Measurements from ENCODE around the gene RTN4RL1. TPM values are rescaled to one million over a fixed set of nuclear protein-coding genes. Genes with fewer than 3 reads are reported as not detected.

RTN4RL1 gene
- total RNA-seq, 6 experiments from 2014 or later = 0.54 to 2.6 (median 1.4) TPM

DNA sequence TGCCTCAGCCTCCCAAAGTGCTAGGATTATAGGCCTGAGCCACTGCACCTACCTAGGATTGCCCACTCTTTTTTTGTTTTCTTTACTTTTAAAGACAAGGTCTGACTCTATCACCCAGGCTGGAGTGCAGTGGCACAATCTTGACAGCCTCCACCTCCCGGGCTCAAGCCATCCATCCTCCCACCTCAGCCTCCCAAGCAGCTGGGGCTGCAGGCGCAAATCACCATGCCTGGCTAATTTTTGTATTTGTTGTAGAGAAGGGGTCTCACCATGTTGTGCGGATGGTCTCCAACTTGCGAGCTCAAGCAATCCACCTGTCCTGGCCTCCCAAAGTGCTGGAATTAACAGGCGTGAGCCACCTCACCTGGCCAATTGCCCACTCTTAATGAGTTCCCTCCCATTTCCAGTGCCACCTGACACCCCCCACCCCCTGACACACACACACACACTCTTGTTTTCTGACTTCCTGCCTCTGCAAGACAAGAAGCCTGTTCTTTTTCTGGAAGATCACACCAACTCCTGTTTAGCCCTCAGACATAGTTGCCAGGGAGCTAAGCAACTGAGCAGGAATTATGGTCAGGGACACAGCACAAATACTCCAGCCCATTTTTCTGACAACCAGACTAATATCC, 19.2 kb upstream of the RTN4RL1 start:
- WGBS (ENCODE audit: insufficient coverage, low coverage, low lambda C conversion rate, missing lambda C conversion rate) = no CpG with 5 or more reads among the region's 5 CpGs
- intact Hi-C loops (cut with DNase I) = loop anchor here (5.0 kb wide), 1 partner anchor 137 kb away; no protein-coding TSS in a partner anchor
- no peak overlapping the region for H3K4me3 ChIP-seq

DNA sequence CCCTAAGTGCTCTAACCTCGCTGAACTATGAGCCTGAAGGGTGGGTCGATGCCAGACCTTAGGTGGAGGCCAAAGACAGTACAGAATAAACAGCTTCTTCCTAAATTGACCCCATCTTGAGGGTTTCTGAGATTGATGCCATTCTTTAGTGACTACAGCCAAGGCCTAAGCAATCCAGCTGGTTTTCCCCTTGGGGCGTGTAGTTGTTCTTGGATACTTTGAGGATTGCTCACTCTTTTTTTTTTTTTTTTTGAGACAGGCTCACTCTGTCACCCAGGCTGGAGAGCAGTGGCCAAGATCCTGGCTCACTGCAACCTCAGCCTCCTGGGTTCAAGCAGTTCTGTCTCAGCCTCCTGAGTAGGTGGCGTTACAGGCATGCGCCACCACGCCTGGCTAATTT, 18.7 kb upstream of the RTN4RL1 start:
- H3K27me3 ChIP-seq = no peaks in the 10 kb centered on the region
- intact Hi-C loops (cut with DNase I) = loop anchor here (5.0 kb wide), 1 partner anchor 136 kb away; no protein-coding TSS in a partner anchor
- no peaks in the 10 kb centered on the region for H3K36me3 ChIP-seq
- no peak for ATAC-seq
- no peak for TF ChIP-seq POLR2A (IDR thresholded peaks at IDR 0.05)
- TF ChIP-seq, protein P1, sequence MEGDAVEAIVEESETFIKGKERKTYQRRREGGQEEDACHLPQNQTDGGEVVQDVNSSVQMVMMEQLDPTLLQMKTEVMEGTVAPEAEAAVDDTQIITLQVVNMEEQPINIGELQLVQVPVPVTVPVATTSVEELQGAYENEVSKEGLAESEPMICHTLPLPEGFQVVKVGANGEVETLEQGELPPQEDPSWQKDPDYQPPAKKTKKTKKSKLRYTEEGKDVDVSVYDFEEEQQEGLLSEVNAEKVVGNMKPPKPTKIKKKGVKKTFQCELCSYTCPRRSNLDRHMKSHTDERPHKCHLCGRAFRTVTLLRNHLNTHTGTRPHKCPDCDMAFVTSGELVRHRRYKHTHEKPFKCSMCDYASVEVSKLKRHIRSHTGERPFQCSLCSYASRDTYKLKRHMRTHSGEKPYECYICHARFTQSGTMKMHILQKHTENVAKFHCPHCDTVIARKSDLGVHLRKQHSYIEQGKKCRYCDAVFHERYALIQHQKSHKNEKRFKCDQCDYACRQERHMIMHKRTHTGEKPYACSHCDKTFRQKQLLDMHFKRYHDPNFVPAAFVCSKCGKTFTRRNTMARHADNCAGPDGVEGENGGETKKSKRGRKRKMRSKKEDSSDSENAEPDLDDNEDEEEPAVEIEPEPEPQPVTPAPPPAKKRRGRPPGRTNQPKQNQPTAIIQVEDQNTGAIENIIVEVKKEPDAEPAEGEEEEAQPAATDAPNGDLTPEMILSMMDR (IDR thresholded peaks at IDR 0.05) = no peak
- H3K4me1 ChIP-seq = peaks cover 0 to 13% (median 2%) of the 10 kb centered on the region in 4 donors
- 83% methylated on average over 4 of the region's 6 CpGs for WGBS (ENCODE audit: insufficient coverage, low coverage, low lambda C conversion rate, missing lambda C conversion rate)
- H3K9me3 ChIP-seq = no peaks in the 10 kb centered on the region
- no peak overlapping the region for H3K27ac ChIP-seq
- DNase-seq = no peak
- no peak overlapping the region for H3K4me3 ChIP-seq

More for the DNA sequence above, 19.2 kb upstream of the RTN4RL1 start:
- Histone ChIP-seq H3K36me3 (no peaks in the 10 kb centered on the region), H3K27ac (no peak overlapping the region), H3K9me3 (no peaks in the 10 kb centered on the region), H3K27me3 (no peaks in the 10 kb centered on the region), H3K4me1 (peaks cover 0 to 18% (median 5%) of the 10 kb centered on the region in 4 donors)
- DNase-seq = no peak
- TF ChIP-seq, protein P1 (IDR thresholded peaks at IDR 0.05) = no peak
- no peak for TF ChIP-seq POLR2A (IDR thresholded peaks at IDR 0.05)
- ATAC-seq = no peak

DNA sequence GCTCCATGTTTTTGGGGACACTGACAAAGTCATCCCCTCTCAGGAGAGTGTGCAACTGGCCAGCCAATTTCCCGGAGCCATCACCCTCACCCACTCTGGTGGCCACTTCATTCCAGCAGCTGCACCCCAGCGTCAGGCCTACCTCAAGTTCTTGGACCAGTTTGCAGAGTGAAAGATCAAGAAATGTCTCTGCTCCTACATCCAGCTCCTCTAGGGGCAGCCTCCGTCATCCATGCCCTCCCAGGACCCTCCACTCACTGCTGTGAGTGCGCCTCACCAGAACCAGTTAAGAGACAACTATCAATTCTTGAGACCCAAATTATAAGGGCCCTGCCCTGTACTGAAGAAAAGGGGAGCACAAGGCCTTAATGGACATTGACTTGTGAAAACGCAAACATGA, 17.8 kb upstream of the RTN4RL1 start:
- Histone ChIP-seq H3K27ac (no peak overlapping the region), H3K4me3 (no peak overlapping the region), H3K4me1 (peaks cover 0 to 13% (median 0%) of the 10 kb centered on the region in 4 donors), H3K27me3 (no peaks in the 10 kb centered on the region), H3K36me3 (no peaks in the 10 kb centered on the region), H3K9me3 (no peaks in the 10 kb centered on the region)
- no peak for ATAC-seq
- WGBS (ENCODE audit: insufficient coverage, low coverage, low lambda C conversion rate, missing lambda C conversion rate) = 100% methylated on average over 1 of the region's 5 CpGs
- no peak for DNase-seq
- intact Hi-C loops (cut with DNase I) = loop anchor here (5.0 kb wide), 1 partner anchor 136 kb away; no protein-coding TSS in a partner anchor
- TF ChIP-seq POLR2A (IDR thresholded peaks at IDR 0.05) = no peak
- TF ChIP-seq, protein P1 (IDR thresholded peaks at IDR 0.05) = no peak

DNA sequence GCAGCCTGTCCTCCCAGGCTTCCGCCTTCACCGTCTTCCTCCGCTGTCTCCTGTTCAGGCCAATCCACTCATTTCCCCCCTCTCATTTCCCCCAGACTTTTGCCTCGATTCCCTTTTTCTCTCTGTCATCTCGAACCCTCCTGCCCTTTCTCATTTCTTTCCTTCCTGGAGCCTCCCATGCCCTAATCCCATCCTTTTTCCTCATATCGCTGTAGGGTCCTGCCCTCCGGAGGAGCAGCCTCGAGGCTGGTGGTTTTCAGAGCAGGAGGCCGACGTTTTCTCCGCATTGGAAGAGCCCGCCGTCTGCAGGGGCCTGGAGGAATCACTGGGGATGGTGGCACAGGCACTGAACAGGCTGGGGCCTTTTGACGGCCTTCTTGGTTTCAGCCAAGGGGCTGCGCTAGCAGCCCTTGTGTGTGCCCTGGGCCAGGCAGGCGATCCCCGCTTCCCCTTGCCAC, 17.3 kb upstream of the RTN4RL1 start:
- TF ChIP-seq, protein P1 (IDR thresholded peaks at IDR 0.05) = no peak
- Histone ChIP-seq H3K27ac (peak overlapping the region; percentile 57 to 83 (median 77)), H3K4me1 (peaks cover 0 to 13% (median 0%) of the 10 kb centered on the region in 4 donors), H3K4me3 (peak overlapping the region; percentile 64 to 98 (median 88)), H3K9me3 (no peaks in the 10 kb centered on the region), H3K27me3 (no peaks in the 10 kb centered on the region), H3K36me3 (peaks cover 0 to 1% (median 0%) of the 10 kb centered on the region in 4 donors)
- DNase-seq = no peak
- WGBS (ENCODE audit: insufficient coverage, low coverage, low lambda C conversion rate, missing lambda C conversion rate) = 5% methylated on average over 12 of the region's 17 CpGs
- intact Hi-C loops (cut with DNase I) = loop anchor here (5.0 kb wide), 1 partner anchor 135 kb away; no protein-coding TSS in a partner anchor
- no peak for ATAC-seq

Measured in right lobe of liver (tissue), 6 donors.